A673 (cell line): ENCODE data around the gene LIX1. TPM values are rescaled to one million over a fixed set of nuclear protein-coding genes. Genes with fewer than 3 reads are reported as not detected.

Experiments used
- BruUV-seq: library from RNA; stranded (reverse); fragments of 400-500 nt; replicated peaks from 2 replicates; lab custom pipeline; 2021; lab: Mats Ljungman, UMichigan
- CTCF ChIA-PET: fragments of 300-600 bp; sonication (Branson Sonifier 250); formaldehyde crosslinking; loops from one replicate; lab custom pipeline; 2022; ENCODE audit warnings: antibody characterized with exemption; lab: Charles Lee
- POLR2A ChIA-PET: fragments of 300-600 bp; sonication (Branson Sonifier 250); formaldehyde crosslinking; loops from one replicate; lab custom pipeline; 2022; ENCODE audit warnings: antibody characterized with exemption; ENCODE audit not compliant: low non-redundant PET; lab: Charles Lee
- DNase-seq: peaks from one replicate; pipeline ENCODE4 v3.0.0-alpha.2; 2015; ENCODE audit warnings: low spot score
- H3K27ac ChIP-seq: fragments of 200-600 bp; sonication (generic); 2 replicates; pipeline ENCODE4 v1.5.1; 2016; ENCODE audit warnings: mixed run types, low read depth, mild to moderate bottlenecking, mixed read lengths, antibody characterized with exemption, low read length; ENCODE audit not compliant: poor library complexity, severe bottlenecking
- H3K27me3 ChIP-seq: fragments of 200-600 bp; sonication (generic); replicated peaks from 2 replicates; pipeline ENCODE4 v1.6.1; 2017; ENCODE audit warnings: mixed run types, low read depth, mild to moderate bottlenecking, mixed read lengths, antibody characterized with exemption, low read length; ENCODE audit not compliant: insufficient read depth, poor library complexity
- H3K36me3 ChIP-seq: fragments of 200-600 bp; sonication (generic); 2 replicates; pipeline ENCODE4 v1.6.1; 2016; ENCODE audit warnings: mixed run types, mild to moderate bottlenecking, mixed read lengths, antibody characterized with exemption, low read length; ENCODE audit not compliant: insufficient read depth, poor library complexity, severe bottlenecking
- H3K4me1 ChIP-seq: fragments of 200-600 bp; sonication (generic); 2 replicates; pipeline ENCODE4 v1.6.1; 2017; ENCODE audit warnings: mixed run types, mild to moderate bottlenecking, mixed read lengths, antibody characterized with exemption, low read length; ENCODE audit not compliant: insufficient read depth, poor library complexity, severe bottlenecking
- H3K4me3 ChIP-seq: fragments of 200-600 bp; sonication (generic); 2 replicates; pipeline ENCODE4 v1.5.1; 2016; ENCODE audit warnings: low read depth, mixed run types, mild to moderate bottlenecking, mixed read lengths, low read length; ENCODE audit not compliant: poor library complexity, severe bottlenecking
- H3K9me3 ChIP-seq: fragments of 200-600 bp; sonication (generic); 2 replicates; pipeline ENCODE4 v1.6.1; 2016; ENCODE audit warnings: mixed run types, low read depth, mild to moderate bottlenecking, mixed read lengths, antibody characterized with exemption, low read length; ENCODE audit not compliant: poor library complexity, severe bottlenecking
- EZH2 ChIP-seq: fragments of 200-600 bp; sonication (generic); IDR thresholded peaks from 2 replicates; pipeline ENCODE4 v1.6.1; 2017; ENCODE audit warnings: borderline replicate concordance, low read depth, mild to moderate bottlenecking, mixed read lengths, antibody characterized with exemption, low read length; ENCODE audit not compliant: poor library complexity, severe bottlenecking
- intact Hi-C: fragments of 100-400 bp; cut with micrococcal nuclease; formaldehyde crosslinking; loops from one replicate; pipeline ENCODE4 v1.10.0; 2022; ENCODE audit not compliant: unreplicated experiment
- total RNA-seq: library from RNA; stranded (reverse); gene quantifications from 2 replicates; pipeline ENCODE4 v1.2.3, GENCODE V29; 2021
- TF ChIP-seq, protein P1 (sequence below): fragments of 300-800, 200-600 bp; sonication (generic); conservative IDR thresholded peaks from 2 replicates; pipeline ENCODE4 v1.5.1; 2017; ENCODE audit warnings: low read depth, mild to moderate bottlenecking, antibody characterized with exemption, low read length, moderate library complexity, mixed read lengths

LIX1 gene
- total RNA-seq, 1 experiment from 2014 or later, result not detected

- no peak for DNase-seq
- no TSS peak for BruUV-seq
- H3K9me3 ChIP-seq, result no peaks in the 10 kb centered on the region
- intact Hi-C loops, result no loop called here
- no peaks in the 10 kb centered on the region for H3K36me3 ChIP-seq
- peaks cover 7% of the 10 kb centered on the region for H3K4me1 ChIP-seq
- POLR2A ChIA-PET, result no interaction called here
- TF ChIP-seq EZH2, result no peak
- TF ChIP-seq, protein P1, sequence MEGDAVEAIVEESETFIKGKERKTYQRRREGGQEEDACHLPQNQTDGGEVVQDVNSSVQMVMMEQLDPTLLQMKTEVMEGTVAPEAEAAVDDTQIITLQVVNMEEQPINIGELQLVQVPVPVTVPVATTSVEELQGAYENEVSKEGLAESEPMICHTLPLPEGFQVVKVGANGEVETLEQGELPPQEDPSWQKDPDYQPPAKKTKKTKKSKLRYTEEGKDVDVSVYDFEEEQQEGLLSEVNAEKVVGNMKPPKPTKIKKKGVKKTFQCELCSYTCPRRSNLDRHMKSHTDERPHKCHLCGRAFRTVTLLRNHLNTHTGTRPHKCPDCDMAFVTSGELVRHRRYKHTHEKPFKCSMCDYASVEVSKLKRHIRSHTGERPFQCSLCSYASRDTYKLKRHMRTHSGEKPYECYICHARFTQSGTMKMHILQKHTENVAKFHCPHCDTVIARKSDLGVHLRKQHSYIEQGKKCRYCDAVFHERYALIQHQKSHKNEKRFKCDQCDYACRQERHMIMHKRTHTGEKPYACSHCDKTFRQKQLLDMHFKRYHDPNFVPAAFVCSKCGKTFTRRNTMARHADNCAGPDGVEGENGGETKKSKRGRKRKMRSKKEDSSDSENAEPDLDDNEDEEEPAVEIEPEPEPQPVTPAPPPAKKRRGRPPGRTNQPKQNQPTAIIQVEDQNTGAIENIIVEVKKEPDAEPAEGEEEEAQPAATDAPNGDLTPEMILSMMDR, result no peak
- CTCF ChIA-PET, result no interaction called here
- no peaks in the 10 kb centered on the region for H3K27me3 ChIP-seq
- no peak overlapping the region for H3K27ac ChIP-seq
- H3K4me3 ChIP-seq, result no peak overlapping the region
Measured at GRCh38 chr5:97094579-97095317, 47.7 kb downstream of the LIX1 start.

DNA sequence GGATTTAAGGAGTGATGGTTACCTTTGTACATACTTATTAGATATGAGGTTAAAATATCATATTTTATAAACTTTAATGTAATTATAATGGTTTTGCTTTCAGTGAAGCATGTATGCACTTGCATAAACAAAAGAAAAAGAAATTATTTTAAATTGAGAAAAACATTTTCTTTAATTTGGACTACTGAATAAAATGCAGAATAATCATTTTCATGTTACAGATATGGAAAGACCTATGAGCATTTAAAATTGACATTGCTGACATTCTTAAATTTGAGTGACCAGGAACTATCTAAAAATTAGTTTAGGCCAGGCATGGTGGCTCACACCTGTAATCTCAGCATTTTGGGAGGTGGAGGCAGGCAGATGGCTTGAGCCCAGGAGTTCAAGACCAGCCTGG is 49.2 kb downstream of the LIX1 start:
- ChIA-PET CTCF (no interaction called here), POLR2A (no interaction called here)
- no peak for TF ChIP-seq EZH2
- Histone ChIP-seq H3K9me3 (no peaks in the 10 kb centered on the region), H3K4me3 (no peak overlapping the region), H3K4me1 (peaks cover 7% of the 10 kb centered on the region), H3K27me3 (no peaks in the 10 kb centered on the region), H3K27ac (no peak overlapping the region), H3K36me3 (no peaks in the 10 kb centered on the region)
- no peak for DNase-seq
- BruUV-seq, result no TSS peak
- intact Hi-C loops, result no loop called here

GRCh38 chr5:97090944-97091343 is 51.5 kb downstream of the LIX1 start:
- Histone ChIP-seq H3K27me3 (no peaks in the 10 kb centered on the region), H3K36me3 (no peaks in the 10 kb centered on the region), H3K4me1 (peaks cover under 1% of the 10 kb centered on the region), H3K9me3 (no peaks in the 10 kb centered on the region), H3K4me3 (no peak overlapping the region), H3K27ac (no peak overlapping the region)
- POLR2A ChIA-PET, result no interaction called here
- BruUV-seq, result no TSS peak
- TF ChIP-seq, protein P1, result no peak
- no peak for TF ChIP-seq EZH2
- CTCF ChIA-PET, result no interaction called here
- intact Hi-C loops, result no loop called here
- no peak for DNase-seq

DNA sequence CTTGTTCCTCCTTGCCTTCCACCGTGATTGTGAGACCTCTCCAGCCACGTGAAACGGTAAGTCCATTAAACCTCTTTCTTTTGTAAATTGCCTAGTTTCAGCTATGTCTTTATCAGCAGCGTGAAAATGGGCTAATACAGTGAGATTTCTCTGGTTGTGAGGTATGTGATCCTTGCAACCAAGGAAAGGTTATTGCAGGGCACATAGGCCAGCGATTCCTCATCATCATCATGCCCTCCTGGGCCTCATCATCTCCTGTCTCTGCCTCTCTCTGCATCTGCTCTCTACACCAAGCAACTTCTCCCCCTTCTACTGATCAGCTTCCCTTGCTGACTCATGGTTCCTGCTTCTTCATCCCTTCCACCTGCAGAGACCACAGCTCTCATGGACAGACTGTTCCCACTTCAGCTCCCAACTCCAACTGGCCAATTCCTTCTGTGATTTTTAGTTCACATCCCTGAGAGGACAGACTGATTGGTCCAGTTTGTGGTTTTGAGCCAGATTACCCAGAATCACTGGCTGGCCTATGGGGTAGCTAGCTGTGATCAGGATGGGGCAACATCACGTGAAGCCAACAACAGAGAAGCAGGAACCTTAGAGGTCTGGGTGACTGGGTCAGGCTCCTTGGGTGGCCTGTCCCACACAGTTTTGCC is 53.1 kb downstream of the LIX1 start:
- ChIA-PET POLR2A (no interaction called here), CTCF (no interaction called here)
- H3K4me1 ChIP-seq, result no peaks in the 10 kb centered on the region
- no peaks in the 10 kb centered on the region for H3K36me3 ChIP-seq
- no peaks in the 10 kb centered on the region for H3K9me3 ChIP-seq
- DNase-seq, result no peak
- no peak overlapping the region for H3K27ac ChIP-seq
- intact Hi-C loops, result no loop called here
- H3K27me3 ChIP-seq, result no peaks in the 10 kb centered on the region
- TF ChIP-seq, protein P1, result no peak
- no peak for TF ChIP-seq EZH2
- H3K4me3 ChIP-seq, result no peak overlapping the region
- no TSS peak for BruUV-seq
